ENCODE data around the gene ZMYM4. TPM values are rescaled to one million over a fixed set of nuclear protein-coding genes. Genes with fewer than 3 reads are reported as not detected.
"Not testable (repeated sequence)": the region's sequence is repeated elsewhere in the genome, so short reads cannot be mapped to it uniquely, and the experiment has no call there.

ZMYM4 gene
- total RNA-seq, 1 donor from 2014 or later, result 92.6 TPM

GRCh38 chr1:35460796-35461195, 192.3 kb downstream of the ZMYM4 start:
- no peaks in the 10 kb centered on the region for H3K4me1 Mint-ChIP-seq
- H3K36me3 Mint-ChIP-seq (ENCODE audit: low read depth), result peaks cover 37% of the 10 kb centered on the region
- TF ChIP-seq CTCF (conservative IDR thresholded peaks at IDR 0.05), result no peak
- H3K27me3 Mint-ChIP-seq (ENCODE audit: low read depth), result no peaks in the 10 kb centered on the region
- H3K9me3 Mint-ChIP-seq, result peaks cover 7% of the 10 kb centered on the region
- H3K27ac Mint-ChIP-seq (ENCODE audit: unreplicated experiment), result no peak overlapping the region
- no peak for DNase-seq (ENCODE audit: low read depth, low spot score)
- H3K4me3 Mint-ChIP-seq, result no peak overlapping the region

GRCh38 chr1:35461966-35462651, 193.6 kb downstream of the ZMYM4 start:
- H3K27me3 Mint-ChIP-seq (ENCODE audit: low read depth), result no peaks in the 10 kb centered on the region
- no peak overlapping the region for H3K4me3 Mint-ChIP-seq
- peaks cover 12% of the 10 kb centered on the region for H3K9me3 Mint-ChIP-seq
- no peak overlapping the region for H3K27ac Mint-ChIP-seq (ENCODE audit: unreplicated experiment)
- no peaks in the 10 kb centered on the region for H3K4me1 Mint-ChIP-seq
- DNase-seq (ENCODE audit: low read depth, low spot score), result no peak
- TF ChIP-seq CTCF (conservative IDR thresholded peaks at IDR 0.05), result no peak
- peaks cover 41% of the 10 kb centered on the region for H3K36me3 Mint-ChIP-seq (ENCODE audit: low read depth)

- Mint-ChIP-seq H3K9me3 (peaks cover 12% of the 10 kb centered on the region), H3K4me1 (no peaks in the 10 kb centered on the region), H3K4me3 (no peak overlapping the region), H3K36me3 (ENCODE audit: low read depth) (peaks cover 46% of the 10 kb centered on the region), H3K27ac (ENCODE audit: unreplicated experiment) (no peak overlapping the region), H3K27me3 (ENCODE audit: low read depth) (no peaks in the 10 kb centered on the region)
- DNase-seq (ENCODE audit: low read depth, low spot score), result no peak
- TF ChIP-seq CTCF (conservative IDR thresholded peaks at IDR 0.05), result no peak
These were observed 194.7 kb downstream of the ZMYM4 start for GRCh38 chr1:35463232-35463631.

GRCh38 chr1:35463749-35464148, 195.2 kb downstream of the ZMYM4 start:
- peaks cover 12% of the 10 kb centered on the region for H3K9me3 Mint-ChIP-seq
- H3K36me3 Mint-ChIP-seq (ENCODE audit: low read depth), result peaks cover 50% of the 10 kb centered on the region
- not testable (repeated sequence) for DNase-seq (ENCODE audit: low read depth, low spot score); H3K27me3 Mint-ChIP-seq (ENCODE audit: low read depth); H3K4me3 Mint-ChIP-seq; H3K27ac Mint-ChIP-seq (ENCODE audit: unreplicated experiment); H3K4me1 Mint-ChIP-seq

GRCh38 chr1:35466120-35466519, 197.6 kb downstream of the ZMYM4 start:
- no peak for DNase-seq (ENCODE audit: low read depth, low spot score)
- TF ChIP-seq CTCF (conservative IDR thresholded peaks at IDR 0.05), result no peak
- Mint-ChIP-seq H3K27ac (ENCODE audit: unreplicated experiment) (no peak overlapping the region), H3K27me3 (ENCODE audit: low read depth) (no peaks in the 10 kb centered on the region), H3K4me3 (no peak overlapping the region), H3K9me3 (peaks cover 12% of the 10 kb centered on the region), H3K4me1 (peaks cover 4% of the 10 kb centered on the region), H3K36me3 (ENCODE audit: low read depth) (peaks cover 60% of the 10 kb centered on the region)

- Mint-ChIP-seq H3K9me3 (peaks cover 2% of the 10 kb centered on the region), H3K36me3 (ENCODE audit: low read depth) (peaks cover 35% of the 10 kb centered on the region), H3K4me3 (no peak overlapping the region), H3K4me1 (peaks cover 8% of the 10 kb centered on the region), H3K27ac (ENCODE audit: unreplicated experiment) (no peak overlapping the region), H3K27me3 (ENCODE audit: low read depth) (no peaks in the 10 kb centered on the region)
- no peak for TF ChIP-seq CTCF (conservative IDR thresholded peaks at IDR 0.05)
- DNase-seq (ENCODE audit: low read depth, low spot score), result no peak
These were observed 202.6 kb downstream of the ZMYM4 start for GRCh38 chr1:35470977-35471613.
